ENCODE measurements around the gene NDST4.

NDST4 gene

DNA sequence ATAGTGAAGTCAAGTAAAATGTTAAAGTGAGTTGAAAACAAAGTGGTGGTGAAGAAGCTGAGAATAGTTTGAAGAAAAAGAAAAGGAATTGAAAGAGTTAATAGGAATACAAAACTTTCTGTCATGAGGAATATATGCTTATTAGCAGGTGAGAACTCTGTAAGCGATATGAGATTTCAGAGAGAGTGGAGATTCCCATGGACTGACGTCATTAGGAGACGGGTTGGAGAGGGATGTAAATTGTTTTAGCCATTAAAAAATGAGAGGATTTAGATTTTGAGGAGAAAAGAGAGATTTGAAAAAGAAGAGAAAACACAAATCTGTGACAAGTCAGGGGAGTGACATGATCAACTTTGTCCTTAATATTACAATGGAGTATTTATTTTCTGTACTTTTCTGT lies 11.7 kb downstream of the NDST4 start:
- no peak overlapping the region for H3K4me2 ChIP-seq (ENCODE audit: insufficient read depth, low read length)

DNA sequence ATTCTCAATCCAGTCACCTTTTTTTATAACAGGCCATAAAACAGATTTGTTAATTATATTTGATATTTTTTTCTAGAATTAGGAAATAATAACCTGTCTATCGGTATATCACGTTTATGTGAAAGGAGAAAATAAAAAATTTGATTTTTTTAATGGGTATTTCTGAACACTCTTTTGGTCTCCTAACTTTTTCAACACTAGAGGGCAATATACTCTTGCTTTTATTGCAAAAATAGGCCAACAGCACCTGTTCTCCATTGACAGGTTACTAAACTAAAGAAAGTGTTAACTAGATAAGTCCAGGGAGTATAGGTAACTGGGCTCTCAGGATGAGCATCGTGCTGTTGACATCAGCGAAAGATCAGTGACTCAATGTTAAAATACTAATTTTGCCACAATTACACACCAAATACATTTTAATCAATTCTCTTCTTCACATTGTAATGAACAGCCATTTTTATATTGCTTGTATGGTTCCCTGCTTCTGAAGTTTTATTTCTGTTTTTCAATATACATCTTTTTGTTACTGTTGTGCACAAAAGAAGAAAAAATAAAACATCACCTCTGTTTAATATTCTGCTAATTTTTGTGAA lies 22.8 kb downstream of the NDST4 start:
- Histone ChIP-seq H3K27me3 (ENCODE audit: insufficient read depth, low read length, poor library complexity) (no peaks in the 10 kb centered on the region), H3K79me2 (ENCODE audit: insufficient read depth, low read length) (no peaks in the 10 kb centered on the region), H4K20me1 (ENCODE audit: insufficient read depth, low read length) (no peaks in the 10 kb centered on the region), H3K27ac (ENCODE audit: low read length) (no peak overlapping the region), H3K9ac (ENCODE audit: low read depth, low read length) (no peak overlapping the region), H3K4me2 (ENCODE audit: insufficient read depth, low read length) (no peak overlapping the region), H3K9me3 (ENCODE audit: insufficient read depth, low read length, severe bottlenecking) (no peaks in the 10 kb centered on the region), H3K36me3 (ENCODE audit: insufficient read depth, low read length) (no peaks in the 10 kb centered on the region), H3K4me1 (ENCODE audit: insufficient read depth, low read length) (no peaks in the 10 kb centered on the region), H2AFZ (ENCODE audit: low read depth, low read length) (no peak overlapping the region), H3K4me3 (ENCODE audit: low read depth in 1 of 2, low read length in 2 of 2) (no peak overlapping the region)
- no peak for DNase-seq
- peak; percentile 54; the same call in 2 of the 3 replicates for ATAC-seq (ENCODE audit: insufficient read depth, low read depth)
- TF ChIP-seq EZH2 (IDR thresholded peaks at IDR 0.05; ENCODE audit: borderline replicate concordance, low read depth, low read length, severe bottlenecking), result no peak
- TF ChIP-seq, protein P1, sequence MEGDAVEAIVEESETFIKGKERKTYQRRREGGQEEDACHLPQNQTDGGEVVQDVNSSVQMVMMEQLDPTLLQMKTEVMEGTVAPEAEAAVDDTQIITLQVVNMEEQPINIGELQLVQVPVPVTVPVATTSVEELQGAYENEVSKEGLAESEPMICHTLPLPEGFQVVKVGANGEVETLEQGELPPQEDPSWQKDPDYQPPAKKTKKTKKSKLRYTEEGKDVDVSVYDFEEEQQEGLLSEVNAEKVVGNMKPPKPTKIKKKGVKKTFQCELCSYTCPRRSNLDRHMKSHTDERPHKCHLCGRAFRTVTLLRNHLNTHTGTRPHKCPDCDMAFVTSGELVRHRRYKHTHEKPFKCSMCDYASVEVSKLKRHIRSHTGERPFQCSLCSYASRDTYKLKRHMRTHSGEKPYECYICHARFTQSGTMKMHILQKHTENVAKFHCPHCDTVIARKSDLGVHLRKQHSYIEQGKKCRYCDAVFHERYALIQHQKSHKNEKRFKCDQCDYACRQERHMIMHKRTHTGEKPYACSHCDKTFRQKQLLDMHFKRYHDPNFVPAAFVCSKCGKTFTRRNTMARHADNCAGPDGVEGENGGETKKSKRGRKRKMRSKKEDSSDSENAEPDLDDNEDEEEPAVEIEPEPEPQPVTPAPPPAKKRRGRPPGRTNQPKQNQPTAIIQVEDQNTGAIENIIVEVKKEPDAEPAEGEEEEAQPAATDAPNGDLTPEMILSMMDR (IDR thresholded peaks at IDR 0.05; ENCODE audit: borderline replicate concordance, extremely low read depth, low read length, poor library complexity, severe bottlenecking), result peak; percentile 64

More for the DNA sequence above, 11.7 kb downstream of the NDST4 start:
- no peak for TF ChIP-seq EZH2 (IDR thresholded peaks at IDR 0.05; ENCODE audit: borderline replicate concordance, low read depth, low read length, severe bottlenecking)
- TF ChIP-seq, protein P1 (IDR thresholded peaks at IDR 0.05; ENCODE audit: borderline replicate concordance, extremely low read depth, low read length, poor library complexity, severe bottlenecking), result no peak
- DNase-seq (no peak), ATAC-seq (ENCODE audit: insufficient read depth, low read depth) (no peak)
- no peaks in the 10 kb centered on the region for H3K27me3 ChIP-seq (ENCODE audit: insufficient read depth, low read length, poor library complexity)
- H3K79me2 ChIP-seq (ENCODE audit: insufficient read depth, low read length), result no peaks in the 10 kb centered on the region
- H3K9ac ChIP-seq (ENCODE audit: low read depth, low read length), result no peak overlapping the region
- no peaks in the 10 kb centered on the region for H3K36me3 ChIP-seq (ENCODE audit: insufficient read depth, low read length)
- H3K4me1 ChIP-seq (ENCODE audit: insufficient read depth, low read length), result no peaks in the 10 kb centered on the region
- H3K4me3 ChIP-seq (ENCODE audit: low read depth in 1 of 2, low read length in 2 of 2), result no peak overlapping the region
- H3K9me3 ChIP-seq (ENCODE audit: insufficient read depth, low read length, severe bottlenecking), result no peaks in the 10 kb centered on the region
- H2AFZ ChIP-seq (ENCODE audit: low read depth, low read length), result no peak overlapping the region
- H3K27ac ChIP-seq (ENCODE audit: low read length), result no peak overlapping the region
- H4K20me1 ChIP-seq (ENCODE audit: insufficient read depth, low read length), result no peaks in the 10 kb centered on the region

DNA sequence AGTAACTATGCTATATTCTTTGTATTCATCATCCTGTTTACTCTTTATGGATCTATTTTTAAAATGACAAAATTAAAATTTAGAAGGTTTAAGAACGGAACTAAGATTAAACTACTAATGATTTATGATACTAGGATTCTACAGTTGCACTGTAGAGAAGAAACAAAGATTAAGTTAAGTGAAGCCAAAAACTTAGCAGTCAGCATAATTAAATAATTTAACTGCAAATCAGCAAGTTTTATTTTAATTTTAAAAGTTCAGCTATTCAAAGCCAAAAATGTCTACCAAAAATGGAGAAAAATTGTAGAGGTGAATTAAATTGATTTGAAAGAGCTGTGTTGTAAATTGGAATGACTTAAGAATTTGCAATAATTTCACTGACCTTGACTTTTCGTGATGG lies 30.8 kb downstream of the NDST4 start:
- Histone ChIP-seq H3K9ac (ENCODE audit: low read depth, low read length) (no peak overlapping the region), H3K4me1 (ENCODE audit: insufficient read depth, low read length) (no peaks in the 10 kb centered on the region), H4K20me1 (ENCODE audit: insufficient read depth, low read length) (no peaks in the 10 kb centered on the region), H3K36me3 (ENCODE audit: insufficient read depth, low read length) (no peaks in the 10 kb centered on the region), H2AFZ (ENCODE audit: low read depth, low read length) (no peak overlapping the region), H3K4me2 (ENCODE audit: insufficient read depth, low read length) (no peak overlapping the region), H3K79me2 (ENCODE audit: insufficient read depth, low read length) (no peaks in the 10 kb centered on the region), H3K27ac (ENCODE audit: low read length) (no peak overlapping the region), H3K4me3 (ENCODE audit: low read depth in 1 of 2, low read length in 2 of 2) (no peak overlapping the region), H3K27me3 (ENCODE audit: insufficient read depth, low read length, poor library complexity) (no peaks in the 10 kb centered on the region), H3K9me3 (ENCODE audit: insufficient read depth, low read length, severe bottlenecking) (peaks cover 7% of the 10 kb centered on the region)
- DNase-seq (no peak), ATAC-seq (ENCODE audit: insufficient read depth, low read depth) (no peak)
- no peak for TF ChIP-seq EZH2 (IDR thresholded peaks at IDR 0.05; ENCODE audit: borderline replicate concordance, low read depth, low read length, severe bottlenecking)
- TF ChIP-seq, protein P1 (IDR thresholded peaks at IDR 0.05; ENCODE audit: borderline replicate concordance, extremely low read depth, low read length, poor library complexity, severe bottlenecking), result no peak

Measured in DND-41 (cell line).